GM12864 (cell line): ENCODE results near the gene DNAH17.

Experiments
- DNase-seq: peaks from one replicate; pipeline ENCODE4 v3.0.0-alpha.2; 2011; ENCODE audit warnings: low read depth
- H3K4me3 ChIP-seq: 2 replicates; pipeline ENCODE4 v1.5.1; 2011; ENCODE audit warnings: mild to moderate bottlenecking, low read depth, low read length, control low read depth
- CTCF ChIP-seq: IDR thresholded peaks from 2 replicates; pipeline ENCODE4 v1.5.1; 2011; ENCODE audit warnings: low read depth, mild to moderate bottlenecking, moderate library complexity, low read length, control low read depth, inconsistent platforms; ENCODE audit errors: missing control alignments

Gene DNAH17

DNA sequence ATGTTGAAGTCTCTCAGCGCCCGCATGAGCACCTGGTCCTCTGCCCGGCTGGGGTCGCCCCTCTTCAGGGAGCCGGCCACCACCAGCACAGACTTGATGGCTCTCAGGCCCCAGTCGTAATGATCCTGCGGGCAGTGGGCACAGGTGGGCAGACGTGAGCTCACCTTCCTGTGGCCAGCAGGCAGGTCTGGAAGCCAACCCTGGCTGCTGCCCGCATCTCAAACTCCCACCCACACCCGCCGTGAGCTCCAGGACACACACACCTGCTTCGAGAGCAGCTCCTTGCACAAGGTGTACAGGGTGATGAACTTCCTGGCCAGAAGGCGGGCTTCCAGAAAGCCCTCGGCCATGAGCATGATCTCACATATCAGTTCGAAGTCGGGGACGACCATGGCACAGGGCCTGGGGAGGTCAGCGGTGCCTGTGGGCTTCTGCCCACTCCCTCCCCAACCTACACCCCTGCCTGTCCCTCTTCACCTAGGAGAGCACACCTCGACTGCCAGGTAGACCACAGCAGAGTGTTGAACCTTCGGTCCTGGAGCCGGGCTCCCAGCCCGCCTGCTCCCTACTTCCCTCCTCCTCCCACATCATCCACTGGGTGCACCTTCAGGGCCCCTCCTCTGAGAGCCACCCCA lies 82.4 kb downstream of the DNAH17 start:
- no peak for TF ChIP-seq CTCF

DNA sequence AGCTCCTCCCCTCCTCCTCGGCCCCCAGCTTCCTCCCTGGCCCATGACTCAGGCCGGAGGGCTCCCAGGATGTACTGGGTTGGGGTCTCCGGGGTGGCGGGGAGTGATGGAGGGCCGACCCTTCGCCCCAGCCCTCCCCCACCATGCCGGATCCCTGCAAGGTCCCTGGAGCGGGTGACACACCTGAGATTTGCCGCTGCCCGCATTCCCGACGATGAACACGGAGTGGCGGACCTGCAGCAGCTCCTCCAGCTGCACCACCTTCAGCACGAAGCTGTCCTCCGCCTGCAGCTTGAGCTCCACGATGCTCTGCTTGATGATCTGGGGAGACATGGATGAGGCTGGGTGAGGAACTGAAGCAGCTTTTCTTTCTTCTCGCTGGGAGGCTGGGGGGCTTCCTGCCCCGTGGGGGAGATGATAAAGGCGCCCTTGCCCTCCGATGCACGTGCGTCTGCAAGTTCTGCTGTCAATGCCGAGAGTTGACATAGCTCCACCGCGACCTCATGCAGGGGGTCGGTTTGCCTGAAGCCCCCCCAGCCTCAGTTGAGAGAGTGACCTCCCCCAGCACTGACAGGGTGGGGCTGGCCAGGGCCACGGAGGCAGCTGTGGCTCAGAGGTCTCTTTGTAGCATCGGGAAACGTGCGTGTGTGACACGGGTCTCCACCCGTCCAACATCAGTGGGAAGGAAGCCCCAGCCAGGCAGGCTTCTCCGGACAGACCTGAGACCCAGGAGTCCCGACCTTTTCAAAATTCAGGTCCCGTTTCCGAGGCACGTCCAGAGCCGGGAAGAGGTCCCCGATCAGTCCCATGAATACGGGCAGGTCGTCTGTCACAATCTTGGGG lies 83.1 kb downstream of the DNAH17 start:
- no peak for DNase-seq
- TF ChIP-seq CTCF: no peak
- H3K4me3 ChIP-seq: no peak overlapping the region

More for the DNA sequence above, 82.4 kb downstream of the DNAH17 start:
- no peak for DNase-seq
- no peak overlapping the region for H3K4me3 ChIP-seq

- TF ChIP-seq CTCF: no peak
- no peak overlapping the region for H3K4me3 ChIP-seq
- no peak for DNase-seq
Observed at GRCh38 chr17:78493450-78493849, 83.7 kb downstream of the DNAH17 start.

GRCh38 chr17:78492116-78492799 lies 84.9 kb downstream of the DNAH17 start:
- TF ChIP-seq CTCF: no peak
- H3K4me3 ChIP-seq: no peak overlapping the region
- no peak for DNase-seq

DNA sequence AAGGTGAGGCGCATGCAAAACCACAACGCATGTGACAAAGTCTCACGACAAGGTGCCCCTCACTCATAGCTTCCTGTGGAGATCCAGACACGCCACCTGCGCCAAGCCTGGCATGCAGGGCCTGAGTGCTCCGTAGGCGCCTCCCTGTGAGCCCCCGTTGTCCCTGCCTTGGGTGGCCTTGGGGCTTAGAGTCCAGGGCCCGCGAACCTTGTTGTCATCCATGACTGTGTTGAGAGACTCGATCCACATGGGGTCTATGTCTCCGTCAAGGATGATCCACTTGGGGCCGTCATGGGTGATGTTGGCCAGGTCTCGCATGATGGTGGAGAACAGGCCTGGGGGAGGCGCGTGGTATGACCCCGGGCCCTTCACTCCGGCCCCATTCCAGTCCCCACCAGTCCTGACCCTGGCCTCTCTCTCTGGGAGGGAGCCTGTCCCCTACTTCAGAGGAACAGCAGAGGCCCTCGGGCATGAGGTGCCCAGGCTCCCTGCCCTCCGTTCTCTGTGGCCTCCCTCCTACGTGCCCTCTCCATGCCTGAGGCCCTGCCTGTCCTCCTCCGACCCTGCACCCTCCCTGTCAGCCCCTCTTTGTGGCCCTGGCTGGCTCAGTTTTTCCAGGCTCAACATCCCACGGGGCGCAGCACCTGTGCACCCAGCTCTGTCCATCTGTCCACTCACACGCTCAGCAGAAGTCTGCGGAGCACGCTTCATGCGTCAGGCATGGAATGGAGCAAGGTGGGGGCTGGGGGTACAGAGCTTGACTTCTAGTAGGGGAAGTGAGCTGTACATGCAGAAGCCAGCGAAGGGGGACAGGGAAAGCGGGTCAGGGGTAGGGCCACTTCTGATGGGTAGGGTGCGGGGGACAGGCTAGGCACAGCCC lies 85.7 kb downstream of the DNAH17 start:
- DNase-seq: no peak
- H3K4me3 ChIP-seq: no peak overlapping the region
- no peak for TF ChIP-seq CTCF

- no peak for DNase-seq
- no peak for TF ChIP-seq CTCF
- H3K4me3 ChIP-seq: no peak overlapping the region
Observed at GRCh38 chr17:78490673-78491072, 86.5 kb downstream of the DNAH17 start.
